ENCODE results near the gene NLRP7.
"Not testable (repeated sequence)": the region's sequence is repeated elsewhere in the genome, so short reads cannot be mapped to it uniquely, and the experiment has no call there.

The NLRP7 gene

GRCh38 chr19:54903303-54903702 is 44.0 kb downstream of the NLRP7 start:
- Mint-ChIP-seq H3K4me3 (no peak overlapping the region), H3K27ac (no peak overlapping the region), H3K27me3 (peaks cover 30% of the 10 kb centered on the region), H3K4me1 (peaks cover 7% of the 10 kb centered on the region), H3K9me3 (no peaks in the 10 kb centered on the region)
- ATAC-seq (no peak), DNase-seq (no peak)

DNA sequence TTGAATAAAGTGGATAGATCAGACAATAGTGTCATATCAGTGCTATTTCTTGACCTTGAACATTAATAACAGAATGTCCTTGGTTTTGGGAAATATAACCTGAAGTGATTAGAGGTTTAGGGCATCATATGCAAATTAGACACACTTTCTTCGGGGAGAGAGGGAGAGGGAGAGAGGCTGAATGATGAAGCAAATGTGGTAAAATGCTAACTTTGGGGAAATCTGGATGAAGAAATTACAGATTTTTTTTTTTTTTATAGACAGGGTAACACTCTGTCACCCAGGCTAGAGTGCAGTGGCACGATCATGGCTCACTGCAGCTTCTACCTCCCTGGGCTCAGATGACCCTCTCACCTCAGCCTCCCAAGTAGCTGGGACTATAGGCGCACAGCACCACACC is 45.3 kb downstream of the NLRP7 start:
- Mint-ChIP-seq H3K4me3 (no peak overlapping the region), H3K27ac (no peak overlapping the region), H3K4me1 (peaks cover 7% of the 10 kb centered on the region), H3K27me3 (peaks cover 36% of the 10 kb centered on the region), H3K9me3 (no peaks in the 10 kb centered on the region)
- ATAC-seq (no peak), DNase-seq (no peak)

- not testable (repeated sequence) for ATAC-seq, H3K4me1 Mint-ChIP-seq, H3K27ac Mint-ChIP-seq, H3K9me3 Mint-ChIP-seq, H3K4me3 Mint-ChIP-seq, DNase-seq
- peaks cover 46% of the 10 kb centered on the region for H3K27me3 Mint-ChIP-seq
Measured at GRCh38 chr19:54901153-54901552, 46.2 kb downstream of the NLRP7 start.

DNA sequence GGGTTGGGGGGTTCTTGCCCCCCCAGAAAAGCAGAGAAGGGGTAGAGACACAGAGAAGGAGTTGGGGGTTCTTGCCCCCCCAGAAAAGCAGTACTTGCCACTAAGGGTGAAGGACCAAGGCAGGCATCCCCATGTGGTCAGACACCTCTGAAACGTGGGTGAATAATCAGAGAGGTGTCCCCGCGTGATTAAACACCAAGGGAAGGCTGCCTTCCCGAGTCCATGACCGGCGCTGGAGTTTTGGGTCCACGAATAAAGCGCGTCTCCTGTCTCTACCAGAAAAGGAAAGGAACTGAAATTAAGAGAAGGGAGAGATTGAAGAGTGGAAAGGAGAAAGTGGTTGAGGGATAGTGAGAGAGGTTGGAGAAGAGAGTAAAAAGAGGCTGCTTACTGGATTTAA is 47.7 kb downstream of the NLRP7 start:
- not testable (repeated sequence) for H3K4me1 Mint-ChIP-seq, ATAC-seq, H3K9me3 Mint-ChIP-seq, DNase-seq, H3K4me3 Mint-ChIP-seq
- peaks cover 36% of the 10 kb centered on the region for H3K27me3 Mint-ChIP-seq
- H3K27ac Mint-ChIP-seq: peak overlapping the region in 1 of 2 donors; percentile 59

GRCh38 chr19:54898685-54899084 is 48.6 kb downstream of the NLRP7 start:
- ATAC-seq, DNase-seq, H3K4me1 Mint-ChIP-seq, H3K9me3 Mint-ChIP-seq, H3K27ac Mint-ChIP-seq, H3K4me3 Mint-ChIP-seq: not testable (repeated sequence)
- peaks cover 36% of the 10 kb centered on the region for H3K27me3 Mint-ChIP-seq

GRCh38 chr19:54896036-54896435 is 51.3 kb downstream of the NLRP7 start:
- Mint-ChIP-seq H3K4me3 (no peak overlapping the region), H3K4me1 (no peaks in the 10 kb centered on the region), H3K27ac (no peak overlapping the region), H3K27me3 (peaks cover 36% of the 10 kb centered on the region), H3K9me3 (no peaks in the 10 kb centered on the region)
- DNase-seq (no peak), ATAC-seq (no peak)

- not testable (repeated sequence) for ATAC-seq, H3K4me3 Mint-ChIP-seq, H3K9me3 Mint-ChIP-seq, H3K27ac Mint-ChIP-seq, DNase-seq, H3K4me1 Mint-ChIP-seq
- peaks cover 31% of the 10 kb centered on the region for H3K27me3 Mint-ChIP-seq
Measured at GRCh38 chr19:54894106-54894505, 53.2 kb downstream of the NLRP7 start.

DNA sequence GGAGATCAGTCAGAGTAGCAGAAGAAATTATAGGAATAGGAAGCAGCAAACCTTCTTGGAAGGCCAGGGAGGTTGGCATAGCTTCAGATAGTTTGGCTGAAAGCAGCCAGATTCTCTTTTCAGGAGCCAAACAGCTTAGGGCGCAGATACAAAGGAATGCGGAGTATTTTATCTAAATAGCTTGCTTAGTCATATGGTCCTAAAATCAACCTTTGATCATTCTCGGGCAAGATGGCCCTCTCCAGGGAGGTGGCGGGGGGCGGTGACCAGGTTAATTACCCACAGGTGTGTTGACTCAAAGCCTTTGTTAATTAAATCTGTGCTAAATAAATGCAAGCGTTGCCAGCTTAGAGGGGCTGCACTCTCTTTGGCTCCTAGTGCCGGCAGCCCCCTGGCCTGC is 53.9 kb downstream of the NLRP7 start:
- Mint-ChIP-seq H3K27me3 (peaks cover 24% of the 10 kb centered on the region), H3K4me1 (no peaks in the 10 kb centered on the region), H3K9me3 (no peaks in the 10 kb centered on the region), H3K4me3 (no peak overlapping the region), H3K27ac (no peak overlapping the region)
- DNase-seq (no peak), ATAC-seq (no peak)

DNA sequence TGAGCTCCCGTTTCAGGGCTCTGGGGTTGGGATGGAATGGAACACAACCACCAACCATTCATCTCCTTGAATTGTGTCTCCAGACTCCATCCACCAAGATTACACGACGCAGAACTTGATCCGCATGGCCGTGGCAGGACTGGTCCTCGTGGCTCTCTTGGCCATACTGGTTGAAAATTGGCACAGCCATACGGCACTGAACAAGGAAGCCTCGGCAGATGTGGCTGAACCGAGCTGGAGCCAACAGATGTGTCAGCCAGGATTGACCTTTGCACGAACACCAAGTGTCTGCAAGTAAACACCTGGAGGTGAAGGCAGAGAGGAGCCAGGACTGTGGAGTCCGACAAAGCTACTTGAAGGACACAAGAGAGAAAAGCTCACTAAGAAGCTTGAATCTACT is 57.8 kb downstream of the NLRP7 start:
- ATAC-seq: no peak

DNA sequence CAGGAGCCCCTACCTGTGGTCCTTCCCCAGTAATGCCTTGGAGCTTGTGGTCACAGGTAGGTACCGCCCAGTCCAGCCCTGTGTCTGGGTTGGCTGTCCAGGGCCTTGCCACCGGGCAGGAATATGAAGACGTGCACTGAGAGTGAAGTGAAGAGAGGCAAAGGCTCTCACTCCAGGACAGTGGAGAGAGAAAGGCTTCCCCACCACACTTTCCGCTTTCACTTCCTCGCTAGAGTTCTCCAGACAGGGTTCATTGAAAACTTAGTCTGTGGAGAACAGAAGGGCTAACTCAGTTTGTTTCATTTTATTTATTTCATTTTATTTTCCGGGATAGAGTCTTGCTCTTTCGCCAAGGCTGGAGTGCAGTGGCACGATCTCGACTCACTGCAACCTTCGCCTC is 59.1 kb downstream of the NLRP7 start:
- H3K9me3 Mint-ChIP-seq: no peaks in the 10 kb centered on the region
- DNase-seq (no peak), ATAC-seq (no peak)
- H3K4me1 Mint-ChIP-seq: no peaks in the 10 kb centered on the region
- no peak overlapping the region for H3K27ac Mint-ChIP-seq
- H3K4me3 Mint-ChIP-seq: no peak overlapping the region
- H3K27me3 Mint-ChIP-seq: peaks cover 6% of the 10 kb centered on the region

More for the DNA sequence above, 57.8 kb downstream of the NLRP7 start:
- no peaks in the 10 kb centered on the region for H3K9me3 Mint-ChIP-seq
- H3K4me1 Mint-ChIP-seq: no peaks in the 10 kb centered on the region
- peaks cover 6% of the 10 kb centered on the region for H3K27me3 Mint-ChIP-seq
- H3K27ac Mint-ChIP-seq: no peak overlapping the region
- no peak overlapping the region for H3K4me3 Mint-ChIP-seq
- DNase-seq: no peak

GRCh38 chr19:54883228-54883627 is 64.1 kb downstream of the NLRP7 start:
- DNase-seq: no peak
- no peaks in the 10 kb centered on the region for H3K9me3 Mint-ChIP-seq
- no peak for ATAC-seq
- peak overlapping the region in 1 of 2 donors; percentile 54 for H3K27ac Mint-ChIP-seq
- peaks cover 11% of the 10 kb centered on the region for H3K4me1 Mint-ChIP-seq
- H3K27me3 Mint-ChIP-seq: peaks cover 46% of the 10 kb centered on the region
- peak overlapping the region in 1 of 2 donors; percentile 56 for H3K4me3 Mint-ChIP-seq

GRCh38 chr19:54882758-54883157 is 64.6 kb downstream of the NLRP7 start:
- peak in 1 of 2 donors; percentile 8 for DNase-seq
- Mint-ChIP-seq H3K4me3 (peak overlapping the region; percentile 49 to 56), H3K9me3 (no peaks in the 10 kb centered on the region), H3K4me1 (peaks cover 11% of the 10 kb centered on the region), H3K27ac (peak overlapping the region; percentile 54 to 93), H3K27me3 (peaks cover 48% of the 10 kb centered on the region)
- ATAC-seq: peak; percentile 88

DNA sequence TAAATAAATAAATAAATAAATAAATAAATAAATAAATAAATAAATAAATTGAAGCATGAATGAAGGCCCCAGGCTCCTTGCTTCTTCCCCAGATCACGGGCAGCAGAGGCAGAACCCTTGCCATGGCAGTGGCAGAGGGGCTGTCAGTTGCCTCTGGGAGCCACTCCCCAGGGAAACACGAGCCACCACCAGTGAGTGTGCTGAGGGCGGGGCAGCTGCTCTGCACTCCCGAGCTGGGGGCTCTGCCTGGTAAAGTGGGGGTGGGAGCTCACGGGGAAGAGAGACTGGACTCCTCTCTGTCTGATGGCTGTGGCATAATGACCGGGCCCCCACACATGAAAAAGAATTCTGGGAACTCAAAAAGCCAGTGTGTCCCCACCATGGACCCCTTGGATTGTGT is 65.4 kb downstream of the NLRP7 start:
- no peak for ATAC-seq
- Mint-ChIP-seq H3K27me3 (peaks cover 48% of the 10 kb centered on the region), H3K4me3 (no peak overlapping the region), H3K27ac (no peak overlapping the region), H3K4me1 (peaks cover 11% of the 10 kb centered on the region), H3K9me3 (no peaks in the 10 kb centered on the region)
- DNase-seq: no peak

GRCh38 chr19:54877471-54877870 is 69.9 kb downstream of the NLRP7 start:
- H3K9me3 Mint-ChIP-seq: no peaks in the 10 kb centered on the region
- no peak overlapping the region for H3K4me3 Mint-ChIP-seq
- ATAC-seq (no peak), DNase-seq (no peak)
- H3K27me3 Mint-ChIP-seq: peaks cover 43% of the 10 kb centered on the region
- H3K4me1 Mint-ChIP-seq: peaks cover 7% of the 10 kb centered on the region
- no peak overlapping the region for H3K27ac Mint-ChIP-seq

DNA sequence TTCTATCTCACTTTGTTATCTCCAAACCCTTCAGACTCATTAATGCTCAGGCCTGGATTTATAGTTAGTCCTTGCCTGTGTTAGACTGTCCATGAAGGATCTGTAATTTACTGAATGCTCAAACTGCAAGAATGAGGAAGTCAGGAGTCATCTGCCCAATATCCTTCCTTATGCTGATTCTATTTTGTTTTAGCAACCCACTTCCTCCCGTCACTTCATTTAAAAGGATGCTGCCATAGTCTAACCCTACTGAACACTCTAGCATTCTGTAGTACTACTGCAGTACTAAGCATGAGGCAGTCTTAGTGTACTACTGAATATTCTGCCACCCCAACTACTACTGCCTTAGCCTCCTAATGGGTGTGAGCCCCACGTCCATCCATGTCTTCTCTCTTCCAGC is 71.8 kb downstream of the NLRP7 start:
- Mint-ChIP-seq H3K4me3 (no peak overlapping the region), H3K9me3 (no peaks in the 10 kb centered on the region), H3K4me1 (no peaks in the 10 kb centered on the region), H3K27me3 (peaks cover 23% of the 10 kb centered on the region), H3K27ac (no peak overlapping the region)
- ATAC-seq: no peak
- DNase-seq: no peak

GRCh38 chr19:54873990-54874389 is 73.3 kb downstream of the NLRP7 start, which contains the start of gene FCAR:
FCAR (plus strand) TSS chr19:54874235; CDS start chr19:54874290, 55 bp downstream.
- ATAC-seq: no peak
- H3K27me3 Mint-ChIP-seq: peaks cover 10% of the 10 kb centered on the region
- DNase-seq: no peak
- no peak within 1 kb of the TSS for H3K4me3 Mint-ChIP-seq
- no peaks in the 10 kb centered on the region for H3K9me3 Mint-ChIP-seq
- no peaks in the 10 kb centered on the region for H3K4me1 Mint-ChIP-seq
- no peak within 1 kb of the TSS for H3K27ac Mint-ChIP-seq

All from stimulated activated naive CD8-positive, alpha-beta T cell treated with anti-CD3 and anti-CD28 coated beads, Interleukin-15, amount 100 ng/mL, for 72 hours (primary cell).